GM10248 (cell line): ENCODE measurements around the gene RNF149.

Experiments used
- CTCF ChIA-PET: fragments of 300-600 bp; sonication (Branson Sonifier 250); formaldehyde crosslinking; extraction: SDS; loops from one replicate; lab custom pipeline; 2021; ENCODE audit warnings: antibody characterized with exemption; lab: Yijun Ruan, JAX
- POLR2A ChIA-PET: fragments of 350-650 bp; sonication (Branson Sonifier 250); formaldehyde crosslinking; extraction: SDS; loops from one replicate; lab custom pipeline; 2020; ENCODE audit warnings: antibody characterized with exemption; lab: Yijun Ruan, JAX
- DNase-seq: peaks from one replicate; pipeline ENCODE4 v3.0.0; 2012; ENCODE audit errors: extremely low spot score
- CTCF ChIP-seq: IDR thresholded peaks from 2 replicates; pipeline ENCODE4 v1.5.1; 2012; ENCODE audit warnings: mild to moderate bottlenecking, low read depth; ENCODE audit errors: extremely low read depth, missing control alignments, control extremely low read depth

The RNF149 gene

GRCh38 chr2:101297383-101297782, 11.1 kb downstream of the RNF149 start:
- TF ChIP-seq CTCF, result no peak
- no peak for DNase-seq
- CTCF ChIA-PET, result no interaction called here
- POLR2A ChIA-PET, result no interaction called here

GRCh38 chr2:101296371-101296770, 12.1 kb downstream of the RNF149 start:
- POLR2A ChIA-PET, result no interaction called here
- no peak for DNase-seq
- CTCF ChIA-PET, result interaction anchor here (1.0 kb wide), 1 partner anchor 15 kb away, joined by 3 read pairs; no protein-coding TSS in a partner anchor
- no peak for TF ChIP-seq CTCF

GRCh38 chr2:101295895-101296294, 12.6 kb downstream of the RNF149 start:
- no peak for TF ChIP-seq CTCF
- ChIA-PET CTCF (interaction anchor here (1.0 kb wide), 1 partner anchor 15 kb away, joined by 3 read pairs; no protein-coding TSS in a partner anchor), POLR2A (no interaction called here)
- no peak for DNase-seq

- TF ChIP-seq CTCF, result no peak
- POLR2A ChIA-PET, result no interaction called here
- CTCF ChIA-PET, result no interaction called here
- no peak for DNase-seq
These were observed 13.6 kb downstream of the RNF149 start for GRCh38 chr2:101294861-101295260.

- CTCF ChIA-PET, result interaction anchor here (0.8 kb wide), 1 partner anchor 18 kb away, joined by 3 read pairs; no protein-coding TSS in a partner anchor
- POLR2A ChIA-PET, result no interaction called here
- no peak for TF ChIP-seq CTCF
- DNase-seq, result no peak
These were observed 15.0 kb downstream of the RNF149 start for GRCh38 chr2:101293544-101293943.

- CTCF ChIA-PET, result interaction anchor here (1.0 kb wide), 1 partner anchor 10 kb away, joined by 3 read pairs; no protein-coding TSS in a partner anchor
- DNase-seq, result no peak
- POLR2A ChIA-PET, result no interaction called here
- no peak for TF ChIP-seq CTCF
These were observed 16.5 kb downstream of the RNF149 start for GRCh38 chr2:101291973-101292372.

GRCh38 chr2:101290711-101291110, 17.8 kb downstream of the RNF149 start:
- ChIA-PET POLR2A (no interaction called here), CTCF (interaction anchor here (1.0 kb wide), 1 partner anchor 9 kb away, joined by 3 read pairs; no protein-coding TSS in a partner anchor)
- no peak for TF ChIP-seq CTCF
- no peak for DNase-seq
